Sigmoid colon (tissue), 7 donors: ENCODE measurements around the gene SLC44A5. TPM values are rescaled to one million over a fixed set of nuclear protein-coding genes. Genes with fewer than 3 reads are reported as not detected.
"Not testable (repeated sequence)": the region's sequence is repeated elsewhere in the genome, so short reads cannot be mapped to it uniquely, and the experiment has no call there.

Experiments used
- DNase-seq: peaks from one replicate; pipeline ENCODE4 v3.0.0-alpha.2; 2019
- H3K27ac ChIP-seq, 4 donors: fragments of 200-600 bp; sonication (generic); one replicate each; pipeline ENCODE4 v1.5.1; 2016 to 2019; ENCODE audit warnings: mild to moderate bottlenecking in 1 of 4
- H3K27me3 ChIP-seq, 3 donors: fragments of 200-600 bp; sonication (generic); one replicate each; pipeline ENCODE4 v1.5.1; 2019; ENCODE audit warnings: mild to moderate bottlenecking in 1 of 3
- H3K36me3 ChIP-seq, 4 donors: fragments of 200-600 bp; sonication (generic); one replicate each; pipeline ENCODE4 v1.5.1; 2016 to 2019
- H3K4me1 ChIP-seq, 4 donors: fragments of 200-600 bp; sonication (generic); one replicate each; pipeline ENCODE4 v1.5.1; 2017 to 2019
- H3K4me3 ChIP-seq, 4 donors: fragments of 200-600 bp; sonication (generic); one replicate each; pipeline ENCODE4 v1.5.1; 2017 to 2019; ENCODE audit warnings: mild to moderate bottlenecking in 2 of 4, moderate library complexity in 1 of 4
- H3K9me3 ChIP-seq, 4 donors: fragments of 200-600 bp in 3 of 4; sonication (generic) in 3 of 4; one replicate each; pipeline versions ENCODE4 v1.5.1 to v1.6.1; 2013 to 2019
- CTCF ChIP-seq, 4 experiments: fragments of 450-650 bp in 3 of 4; fragments of 200-600 bp in 1 of 4; IDR thresholded peaks; one replicate each; pipeline ENCODE4 v1.5.1; 2016 to 2019; ENCODE audit warnings: antibody characterized with exemption in 4 of 4, mild to moderate bottlenecking in 3 of 4, moderate library complexity in 2 of 4
- EP300 ChIP-seq, 4 donors: sonication (generic); formaldehyde crosslinking; IDR thresholded peaks; one replicate each; pipeline ENCODE4 v1.6.1; 2017; ENCODE audit warnings: antibody characterized with exemption in 4 of 4
- POLR2A ChIP-seq, 2 donors: fragments of 450-650 bp; IDR thresholded peaks; one replicate each; pipeline ENCODE4 v1.6.1; 2016; ENCODE audit warnings: antibody characterized with exemption in 2 of 2, mild to moderate bottlenecking in 2 of 2, moderate library complexity in 2 of 2
- POLR2AphosphoS5 ChIP-seq, 4 donors: sonication (generic); formaldehyde crosslinking; IDR thresholded peaks; one replicate each; pipeline ENCODE4 v1.6.1; 2017; ENCODE audit warnings: antibody characterized with exemption in 4 of 4
- WGBS, 2 donors: extraction: QIAGEN DNeasy Blood & Tissue Kit; methylation state at CpG; one replicate each; pipeline ENCODE4 v1.1.7; 2013; 5-methylcytosine and 5-hydroxymethylcytosine counted together
- intact Hi-C: fragments of 100-400 bp; cut with DNase I; formaldehyde crosslinking; loops from one replicate; pipeline ENCODE4 v1.15.1; 2023
- polyA plus RNA-seq, 3 donors: library from polyadenylated mRNA; stranded (reverse); fragments of 200-250 nt; gene quantifications; one replicate each; pipeline ENCODE4 v1.2.3, GENCODE V29; 2013
- total RNA-seq, 4 donors: library from RNA; depleted of rRNA; stranded (reverse); fragments of >200 nt; gene quantifications; one replicate each; pipeline ENCODE4 v1.1.0, GENCODE V29; 2016
- donor health status: healthy with polysubstance abuse.
- donor health status: Bipolar disorder and iron deficiency.
- donor health status: healthy.

Gene SLC44A5
- total and polyA plus RNA-seq, 7 donors = 0.36 to 1.4 (median 0.67) TPM; not detected in 1

GRCh38 chr1:75258351-75258750, 352.6 kb downstream of the SLC44A5 start:
- Histone ChIP-seq H3K4me3 (no peak overlapping the region), H3K9me3 (no peaks in the 10 kb centered on the region), H3K4me1 (no peaks in the 10 kb centered on the region), H3K36me3 (no peaks in the 10 kb centered on the region), H3K27ac (no peak overlapping the region), H3K27me3 (no peaks in the 10 kb centered on the region)
- no peak for DNase-seq
- WGBS, 2 donors = 78 to 87% methylated on average over 4 of the region's 4 CpGs
- TF ChIP-seq POLR2AphosphoS5 (IDR thresholded peaks at IDR 0.05) (no peak), POLR2A (IDR thresholded peaks at IDR 0.05) (no peak), CTCF (IDR thresholded peaks at IDR 0.05) (no peak), EP300 (IDR thresholded peaks at IDR 0.05) (no peak)
- intact Hi-C loops = no loop called here

GRCh38 chr1:75257424-75257823, 353.5 kb downstream of the SLC44A5 start:
- Histone ChIP-seq H3K9me3 (no peaks in the 10 kb centered on the region), H3K4me1 (no peaks in the 10 kb centered on the region), H3K4me3 (no peak overlapping the region), H3K27ac (no peak overlapping the region), H3K36me3 (no peaks in the 10 kb centered on the region), H3K27me3 (no peaks in the 10 kb centered on the region)
- TF ChIP-seq EP300 (IDR thresholded peaks at IDR 0.05) (no peak), POLR2AphosphoS5 (IDR thresholded peaks at IDR 0.05) (no peak), POLR2A (IDR thresholded peaks at IDR 0.05) (no peak), CTCF (IDR thresholded peaks at IDR 0.05) (no peak)
- intact Hi-C loops = no loop called here
- 33 to 55% methylated on average over 2 of the region's 2 CpGs for WGBS, 2 donors
- no peak for DNase-seq

GRCh38 chr1:75250114-75250513, 360.8 kb downstream of the SLC44A5 start:
- H3K9me3 ChIP-seq, intact Hi-C loops, H3K36me3 ChIP-seq, DNase-seq, H3K4me1 ChIP-seq, H3K4me3 ChIP-seq, H3K27ac ChIP-seq, H3K27me3 ChIP-seq: not testable (repeated sequence)
- WGBS, 2 donors = 77 to 86% methylated on average over 4 of the region's 4 CpGs

- H3K27ac ChIP-seq = no peak overlapping the region
- intact Hi-C loops = no loop called here
- no peaks in the 10 kb centered on the region for H3K36me3 ChIP-seq
- H3K4me3 ChIP-seq = no peak overlapping the region
- TF ChIP-seq CTCF (IDR thresholded peaks at IDR 0.05) (no peak), POLR2A (IDR thresholded peaks at IDR 0.05) (no peak), POLR2AphosphoS5 (IDR thresholded peaks at IDR 0.05) (no peak), EP300 (IDR thresholded peaks at IDR 0.05) (no peak)
- no peaks in the 10 kb centered on the region for H3K27me3 ChIP-seq
- no peaks in the 10 kb centered on the region for H3K9me3 ChIP-seq
- no peak for DNase-seq
- H3K4me1 ChIP-seq = no peaks in the 10 kb centered on the region
Measured at GRCh38 chr1:75245239-75245638, 365.7 kb downstream of the SLC44A5 start.

- H3K4me1 ChIP-seq = no peaks in the 10 kb centered on the region
- TF ChIP-seq POLR2A (IDR thresholded peaks at IDR 0.05) = no peak
- no peak for TF ChIP-seq EP300 (IDR thresholded peaks at IDR 0.05)
- no peak for TF ChIP-seq POLR2AphosphoS5 (IDR thresholded peaks at IDR 0.05)
- no peak for TF ChIP-seq CTCF (IDR thresholded peaks at IDR 0.05)
- intact Hi-C loops = no loop called here
- no peak for DNase-seq
- 82 to 83% methylated on average over 1 of the region's 1 CpG for WGBS, 2 donors
- H3K4me3 ChIP-seq = no peak overlapping the region
- H3K36me3 ChIP-seq = no peaks in the 10 kb centered on the region
- H3K27me3 ChIP-seq = no peaks in the 10 kb centered on the region
- no peaks in the 10 kb centered on the region for H3K9me3 ChIP-seq
- no peak overlapping the region for H3K27ac ChIP-seq
Measured at GRCh38 chr1:75243124-75243523, 367.8 kb downstream of the SLC44A5 start.
